ENCODE measurements around the gene GBA2.
A peak's percentile ranks its signal among the peaks of the same experiment; 100 is the strongest.

GBA2 gene

DNA sequence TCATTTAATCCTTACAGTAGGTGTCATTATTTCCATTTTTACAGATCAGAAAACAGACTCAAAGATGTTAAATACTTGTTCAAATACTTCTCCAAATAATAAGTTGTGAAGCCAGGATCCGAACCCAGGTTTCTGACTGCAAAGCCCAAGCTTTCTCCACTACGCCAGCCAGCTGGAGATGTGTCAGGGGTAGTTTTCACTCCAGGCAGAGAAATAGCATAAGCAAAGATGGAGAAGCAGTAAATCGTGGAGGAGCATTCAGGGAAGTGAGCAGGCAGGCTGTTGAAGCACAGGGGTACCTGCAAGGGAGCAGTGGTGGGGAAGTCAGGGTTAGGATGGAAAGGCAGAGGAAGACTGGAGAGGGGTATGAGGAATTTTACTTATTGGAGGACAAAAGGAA is 19.9 kb downstream of the GBA2 start:
- DNase-seq (ENCODE audit: extremely low spot score) = no peak

DNA sequence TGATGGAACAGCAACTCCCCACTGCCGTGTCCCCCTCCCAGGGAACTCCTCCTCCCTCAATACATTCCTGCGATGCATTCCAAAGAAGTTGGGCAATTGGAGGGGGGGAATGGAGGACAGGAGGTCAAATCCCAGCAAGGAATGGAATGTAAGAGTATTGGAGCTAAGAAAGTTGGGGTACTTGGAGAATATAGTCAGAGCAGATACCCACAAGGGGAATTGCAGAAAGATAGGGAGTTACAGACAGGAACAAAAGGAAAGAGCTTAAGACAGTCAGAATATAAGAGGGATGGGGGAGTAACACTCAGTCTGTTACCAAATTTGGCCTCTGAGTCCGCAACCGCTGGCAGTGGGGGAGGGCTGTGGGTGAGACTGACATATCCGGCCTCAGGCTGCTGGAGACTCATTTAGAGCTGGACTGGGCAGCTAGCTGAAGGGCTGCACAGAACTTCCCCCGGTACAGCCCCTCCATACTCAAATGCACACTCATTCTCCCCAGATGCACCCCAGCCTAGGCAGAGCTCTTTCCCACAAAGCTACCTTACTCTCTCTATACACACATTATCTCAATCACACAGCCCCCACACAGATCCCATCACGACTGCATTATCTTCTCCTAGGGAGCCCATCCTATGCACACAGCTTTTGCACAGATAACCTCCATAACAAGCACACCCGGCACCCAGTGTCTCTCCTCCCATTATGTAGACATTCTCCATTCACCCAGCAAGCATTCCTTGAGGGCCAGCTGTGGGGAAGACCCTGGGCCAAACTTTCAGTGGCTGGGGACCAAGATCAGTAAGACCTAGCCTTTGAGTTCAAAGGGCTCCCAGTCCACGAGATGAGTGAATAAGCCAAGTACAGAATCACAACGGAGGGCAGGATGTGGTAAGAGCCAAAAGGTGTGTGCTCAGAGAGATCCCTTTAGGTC is 20.7 kb downstream of the GBA2 start:
- ChIA-PET POLR2A (interaction anchor here (0.6 to 1.5 kb wide), 4 partner anchors 18 to 614 kb away, joined by 3 to 5 read pairs (median 4); partner anchors contain the start of genes GBA2, RGP1 and TPM2), CTCF (interaction anchor here (0.6 to 11.0 kb wide), 28 partner anchors 8 to 128 kb away, joined by 3 to 134 read pairs (median 5); partner anchors contain the start of genes CCDC107, GBA2, HINT2 and RGP1)
- DNase-seq (ENCODE audit: extremely low spot score) = peak; percentile 73
- TF ChIP-seq, protein P1, sequence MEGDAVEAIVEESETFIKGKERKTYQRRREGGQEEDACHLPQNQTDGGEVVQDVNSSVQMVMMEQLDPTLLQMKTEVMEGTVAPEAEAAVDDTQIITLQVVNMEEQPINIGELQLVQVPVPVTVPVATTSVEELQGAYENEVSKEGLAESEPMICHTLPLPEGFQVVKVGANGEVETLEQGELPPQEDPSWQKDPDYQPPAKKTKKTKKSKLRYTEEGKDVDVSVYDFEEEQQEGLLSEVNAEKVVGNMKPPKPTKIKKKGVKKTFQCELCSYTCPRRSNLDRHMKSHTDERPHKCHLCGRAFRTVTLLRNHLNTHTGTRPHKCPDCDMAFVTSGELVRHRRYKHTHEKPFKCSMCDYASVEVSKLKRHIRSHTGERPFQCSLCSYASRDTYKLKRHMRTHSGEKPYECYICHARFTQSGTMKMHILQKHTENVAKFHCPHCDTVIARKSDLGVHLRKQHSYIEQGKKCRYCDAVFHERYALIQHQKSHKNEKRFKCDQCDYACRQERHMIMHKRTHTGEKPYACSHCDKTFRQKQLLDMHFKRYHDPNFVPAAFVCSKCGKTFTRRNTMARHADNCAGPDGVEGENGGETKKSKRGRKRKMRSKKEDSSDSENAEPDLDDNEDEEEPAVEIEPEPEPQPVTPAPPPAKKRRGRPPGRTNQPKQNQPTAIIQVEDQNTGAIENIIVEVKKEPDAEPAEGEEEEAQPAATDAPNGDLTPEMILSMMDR (IDR thresholded peaks at IDR 0.05; ENCODE audit: control extremely low read depth, extremely low read depth, low read depth, missing control alignments) = no peak

More for the DNA sequence above, 19.9 kb downstream of the GBA2 start:
- TF ChIP-seq, protein P1 (IDR thresholded peaks at IDR 0.05; ENCODE audit: control extremely low read depth, extremely low read depth, low read depth, missing control alignments) = no peak
- CTCF ChIA-PET = interaction anchor here (0.6 to 11.0 kb wide), 18 partner anchors 13 to 129 kb away, joined by 3 to 134 read pairs (median 8); partner anchors contain the start of genes GBA2, RGP1 and TPM2
- POLR2A ChIA-PET = interaction anchor here (1.3 kb wide), 1 partner anchor 20 kb away, joined by 4 read pairs; the partner anchor contains the start of genes GBA2 and RGP1

DNA sequence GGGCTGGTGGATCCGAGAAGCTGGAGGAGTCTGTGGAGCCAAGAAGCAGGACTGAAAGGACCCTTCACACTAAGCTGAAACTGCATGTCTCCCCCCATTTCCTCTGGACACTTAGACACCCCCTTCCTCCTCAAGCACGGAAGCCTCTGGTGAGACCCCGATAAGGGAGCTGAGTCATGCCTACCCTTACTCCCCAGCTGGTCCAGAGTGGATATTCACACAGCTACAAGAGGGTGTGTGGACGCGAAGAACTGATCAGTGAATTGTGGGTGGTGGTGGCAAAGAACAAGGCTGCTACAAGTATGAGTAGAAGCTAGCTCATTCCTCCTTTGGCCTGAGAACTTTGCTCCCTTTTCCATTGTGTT is 21.4 kb downstream of the GBA2 start:
- TF ChIP-seq, protein P1 (IDR thresholded peaks at IDR 0.05; ENCODE audit: control extremely low read depth, extremely low read depth, low read depth, missing control alignments) = no peak
- POLR2A ChIA-PET = interaction anchor here (0.6 to 1.5 kb wide), 2 partner anchors 18 to 38 kb away, joined by 3 read pairs; partner anchors contain the start of gene TPM2
- no peak for DNase-seq (ENCODE audit: extremely low spot score)
- CTCF ChIA-PET = interaction anchor here (0.7 to 11.0 kb wide), 25 partner anchors 9 to 174 kb away, joined by 3 to 134 read pairs (median 5); partner anchors contain the start of genes CCDC107, GBA2, HINT2 and RGP1

DNA sequence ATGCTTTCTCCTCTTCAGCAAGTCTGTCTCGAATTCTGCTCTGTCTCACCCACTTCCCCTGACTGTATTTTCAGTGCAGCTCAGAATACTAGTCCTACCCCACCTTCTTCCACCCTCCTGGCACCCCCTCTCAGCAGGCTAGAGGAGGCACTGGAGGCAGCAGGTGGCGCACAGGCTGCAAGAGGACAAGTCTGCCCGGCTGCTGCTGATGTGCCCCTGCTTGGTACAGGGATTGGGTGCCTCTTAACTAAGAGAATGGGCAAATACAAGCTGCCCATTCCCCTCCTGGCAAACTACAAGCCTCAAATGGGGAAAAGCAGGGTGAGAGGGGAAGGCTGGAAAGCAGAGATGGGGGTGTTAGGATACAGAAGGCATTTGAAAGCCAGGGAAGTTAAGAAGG is 22.1 kb downstream of the GBA2 start:
- POLR2A ChIA-PET = interaction anchor here (1.1 to 1.7 kb wide), 2 partner anchors 11 to 31 kb away, joined by 3 to 4 read pairs; no protein-coding TSS in a partner anchor
- no peak for DNase-seq (ENCODE audit: extremely low spot score)
- TF ChIP-seq, protein P1 (IDR thresholded peaks at IDR 0.05; ENCODE audit: control extremely low read depth, extremely low read depth, low read depth, missing control alignments) = peak; percentile 39
- CTCF ChIA-PET = interaction anchor here (0.7 to 11.0 kb wide), 15 partner anchors 9 to 173 kb away, joined by 3 to 134 read pairs (median 8); partner anchors contain the start of genes CCDC107, GBA2, HINT2 and RGP1

DNA sequence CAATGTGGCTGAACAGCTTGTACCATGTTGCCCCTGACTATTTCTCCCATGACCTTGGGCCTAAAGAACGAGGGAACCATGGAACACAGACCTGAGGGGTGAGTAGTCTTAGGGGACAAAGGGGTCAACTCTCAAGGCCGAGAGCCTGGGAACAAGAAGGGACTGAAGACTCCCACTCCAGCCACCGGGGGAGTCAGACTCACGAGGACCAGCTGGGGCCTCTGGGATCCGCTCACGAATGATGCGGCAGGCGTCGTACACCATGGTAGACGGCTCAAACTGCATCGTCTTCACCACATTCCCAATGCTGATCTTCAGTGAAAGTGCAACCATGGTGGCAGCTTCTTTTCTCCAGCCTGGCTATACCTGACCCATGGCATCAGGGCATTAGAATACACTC is 23.7 kb downstream of the GBA2 start:
- TF ChIP-seq, protein P1 (IDR thresholded peaks at IDR 0.05; ENCODE audit: control extremely low read depth, extremely low read depth, low read depth, missing control alignments) = no peak
- ChIA-PET POLR2A (interaction anchor here (1.7 kb wide), 1 partner anchor 29 kb away, joined by 4 read pairs; no protein-coding TSS in a partner anchor), CTCF (interaction anchor here (0.9 to 11.0 kb wide), 7 partner anchors 11 to 826 kb away, joined by 3 to 134 read pairs (median 5); partner anchors contain the start of genes GBA2 and RGP1)
- DNase-seq (ENCODE audit: extremely low spot score) = no peak

DNA sequence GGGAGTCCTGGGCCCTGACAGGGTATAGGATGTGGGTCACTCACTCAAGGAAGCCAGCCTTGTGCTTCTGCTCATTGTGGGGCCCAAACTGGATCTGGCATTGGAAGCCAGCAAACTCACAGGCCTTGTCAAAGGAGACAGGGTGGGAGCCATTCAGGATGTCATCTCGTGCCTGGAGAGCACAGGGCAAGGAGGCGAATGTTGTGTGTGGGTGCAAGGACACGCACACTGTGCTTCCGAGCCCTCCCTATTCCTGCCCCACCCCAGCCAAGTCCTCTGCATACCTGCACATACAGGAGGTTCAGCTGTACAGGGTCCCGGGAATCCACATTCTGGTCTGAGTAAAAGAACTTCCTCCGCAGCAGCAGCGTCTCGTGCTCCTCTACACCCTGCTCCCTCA is 25.1 kb downstream of the GBA2 start:
- ChIA-PET CTCF (interaction anchor here (1.0 to 11.0 kb wide), 4 partner anchors 18 to 28 kb away, joined by 3 to 134 read pairs (median 66); partner anchors contain the start of genes GBA2 and RGP1), POLR2A (no interaction called here)
- DNase-seq (ENCODE audit: extremely low spot score) = no peak
- TF ChIP-seq, protein P1 (IDR thresholded peaks at IDR 0.05; ENCODE audit: control extremely low read depth, extremely low read depth, low read depth, missing control alignments) = no peak
